ENCODE results near the gene PRR33.
"Not testable (repeated sequence)": the region's sequence is repeated elsewhere in the genome, so short reads cannot be mapped to it uniquely, and the experiment has no call there.

Gene PRR33

DNA sequence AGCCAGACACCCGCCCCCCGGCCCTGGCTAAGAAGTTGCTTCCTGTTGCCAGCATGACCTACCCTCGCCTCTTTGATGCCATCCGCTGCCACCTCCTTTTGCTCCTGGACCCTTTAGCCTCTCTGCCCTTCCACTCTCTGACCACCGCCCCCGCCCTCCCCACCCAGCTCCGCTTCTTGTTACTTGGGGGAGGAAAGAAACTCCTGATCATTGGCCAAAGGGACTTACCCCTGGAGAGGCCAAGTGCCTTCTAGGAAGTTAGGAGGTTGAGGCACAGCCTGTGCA is at the start of gene PRR33:
Gene PRR33 (minus strand): TSS at position 65 of the 285 bp plus-strand sequence. CDS start 1,311 bp downstream, outside the sequence.
- DNase-seq = no peak

DNA sequence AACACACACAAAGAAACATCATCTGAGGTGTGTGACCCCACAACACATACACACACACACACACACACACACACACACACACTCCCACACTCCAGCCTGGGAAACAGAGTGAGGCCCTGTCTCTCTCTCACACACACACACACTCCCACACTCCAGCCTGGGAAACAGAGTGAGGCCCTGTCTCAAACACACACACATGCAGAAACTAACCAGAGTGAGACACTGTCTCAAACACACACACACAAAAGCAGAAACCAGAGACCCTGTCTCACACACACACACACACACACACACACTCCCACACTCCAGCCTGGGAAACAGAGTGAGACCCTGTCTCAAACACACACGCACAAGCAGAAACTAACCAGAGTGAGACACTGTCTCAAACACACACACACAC is 48.1 kb upstream of the PRR33 start:
- DNase-seq = not testable (repeated sequence)

DNA sequence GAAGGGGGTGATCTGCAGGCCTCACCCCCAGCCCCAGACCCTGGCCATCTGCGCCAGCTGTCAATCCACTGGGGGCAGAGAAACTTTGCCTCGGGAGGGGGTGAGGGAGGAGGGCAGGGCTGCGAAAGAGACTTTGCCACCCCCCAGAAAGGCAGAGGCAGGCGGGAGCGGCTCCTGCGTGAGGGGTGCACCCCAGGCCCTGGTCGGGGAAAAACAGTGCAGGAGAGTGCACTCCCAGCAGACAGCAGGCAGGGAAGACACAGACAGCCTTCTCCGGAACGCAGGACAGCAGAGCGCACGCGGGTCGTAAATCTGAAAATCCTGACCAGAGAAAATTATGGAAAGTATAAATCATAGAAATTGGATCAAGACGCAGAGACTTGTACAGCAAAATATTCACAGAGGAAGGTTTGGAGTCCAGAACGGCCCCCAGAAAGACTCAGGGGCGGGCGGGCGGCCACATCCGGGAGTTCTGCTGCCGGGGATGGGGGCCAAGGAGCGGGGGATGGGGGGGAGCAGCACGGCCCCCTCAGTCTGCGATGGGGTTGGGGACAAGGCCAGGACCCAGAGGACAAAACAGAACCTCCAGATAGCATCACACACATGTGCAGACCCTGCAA is 47.4 kb upstream of the PRR33 start:
- DNase-seq = no peak

DNA sequence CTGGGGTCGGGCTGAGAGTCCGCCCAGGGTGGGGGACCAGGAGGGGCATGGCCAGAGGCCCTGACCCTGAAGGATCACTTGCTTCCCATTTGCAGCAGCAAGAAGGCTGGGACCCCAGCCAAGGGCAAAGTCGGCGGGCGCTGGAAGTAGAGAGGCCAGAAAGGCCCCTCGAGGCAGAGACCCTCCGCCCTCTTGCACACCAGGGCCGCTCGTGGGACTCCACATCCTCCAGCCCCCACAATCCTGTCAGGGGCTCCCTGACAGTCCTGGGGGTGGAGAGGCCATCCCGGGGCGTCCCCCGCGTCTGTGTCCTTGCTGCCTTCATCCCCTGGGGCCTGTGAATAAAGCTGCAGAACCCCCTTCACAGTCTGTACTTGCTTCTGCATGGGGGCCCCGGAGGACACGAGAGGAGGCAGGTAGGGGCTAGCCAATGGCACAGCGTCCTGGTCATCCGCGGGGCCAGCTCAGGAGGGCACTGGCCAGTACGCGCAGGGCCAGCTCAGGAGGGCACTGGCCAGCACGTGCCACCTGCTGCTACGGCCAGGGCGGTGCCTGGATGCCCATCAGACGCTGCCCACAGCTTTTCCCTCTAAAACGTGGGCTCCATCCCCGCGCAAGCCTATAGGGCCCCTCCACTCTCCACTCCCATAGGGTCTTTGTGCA is 46.8 kb upstream of the PRR33 start:
- DNase-seq = no peak

DNA sequence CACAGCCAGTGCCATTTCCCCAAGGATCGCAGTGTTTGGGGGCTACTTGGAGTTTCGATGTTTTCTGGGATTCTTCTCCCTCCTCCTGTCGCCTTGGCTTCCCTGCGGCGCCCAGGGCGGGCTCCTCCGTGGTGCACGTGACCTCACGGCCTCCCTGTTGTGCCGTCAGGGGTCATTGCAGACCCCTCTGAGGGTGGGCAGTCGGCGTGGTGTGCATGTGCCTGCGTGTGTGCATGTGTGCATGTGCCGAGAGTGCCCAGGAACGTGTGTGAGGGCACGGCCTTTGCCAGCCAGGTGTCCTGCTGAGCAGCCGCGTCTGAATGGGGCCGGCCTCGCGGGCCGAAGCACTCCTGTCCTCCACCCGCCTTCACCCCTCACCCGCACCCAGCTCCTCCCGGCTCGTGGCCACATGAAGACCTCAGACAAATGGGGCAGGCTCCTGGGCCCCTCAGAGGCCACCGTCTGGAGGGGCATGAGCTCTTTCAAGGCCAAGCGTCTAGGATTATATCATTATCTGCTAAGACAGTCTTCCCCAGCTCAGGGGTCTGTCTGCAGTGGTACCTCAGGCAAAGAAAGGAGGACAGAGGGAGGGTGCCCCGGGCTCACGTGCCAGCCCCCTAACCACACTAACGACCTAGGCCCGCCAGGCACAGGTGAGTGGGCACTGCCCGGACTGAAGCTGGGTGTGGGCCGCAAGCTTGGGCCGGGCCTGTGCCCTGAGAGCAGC is 46.1 kb upstream of the PRR33 start:
- DNase-seq = no peak

DNA sequence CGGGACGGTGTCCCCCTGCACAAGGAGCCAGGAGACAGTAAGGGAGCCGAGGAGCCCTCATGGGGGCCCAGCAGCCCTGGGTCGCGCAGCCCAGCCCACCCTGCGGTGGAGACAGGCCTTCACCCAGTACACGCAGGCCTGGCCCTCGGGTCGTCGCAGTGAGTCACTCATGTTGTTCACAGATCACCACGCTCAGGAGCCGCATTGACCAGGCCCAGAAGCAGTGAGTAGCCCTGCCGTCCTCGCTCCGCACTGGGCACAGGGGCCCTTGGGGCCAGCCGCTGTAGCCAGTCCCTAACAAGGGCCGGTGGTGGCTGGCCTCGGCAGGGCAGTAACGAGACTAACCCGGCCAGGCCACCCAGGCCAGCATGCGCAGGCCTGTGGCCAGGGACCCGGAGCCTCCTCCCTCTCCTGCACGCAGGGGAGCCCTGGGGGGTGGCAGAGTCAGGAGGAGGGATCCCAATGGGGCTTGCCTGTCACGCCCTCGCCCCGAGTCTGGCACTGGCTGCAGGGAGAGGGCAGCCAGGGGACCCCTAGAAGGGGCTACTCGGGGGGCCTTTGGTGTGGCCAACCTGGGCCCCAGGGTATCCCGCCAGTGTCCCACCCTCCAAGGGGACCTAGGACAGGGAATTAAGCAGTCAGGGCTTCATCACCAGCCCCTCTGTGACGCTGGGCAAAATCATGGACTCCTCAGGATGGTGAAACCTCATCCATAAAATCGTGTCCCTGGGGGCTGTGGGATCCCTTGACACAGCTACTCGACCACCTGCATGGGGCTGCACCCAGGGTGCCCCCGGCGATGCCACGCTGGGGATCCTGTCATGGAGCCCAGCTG is 45.3 kb upstream of the PRR33 start:
- DNase-seq = no peak

DNA sequence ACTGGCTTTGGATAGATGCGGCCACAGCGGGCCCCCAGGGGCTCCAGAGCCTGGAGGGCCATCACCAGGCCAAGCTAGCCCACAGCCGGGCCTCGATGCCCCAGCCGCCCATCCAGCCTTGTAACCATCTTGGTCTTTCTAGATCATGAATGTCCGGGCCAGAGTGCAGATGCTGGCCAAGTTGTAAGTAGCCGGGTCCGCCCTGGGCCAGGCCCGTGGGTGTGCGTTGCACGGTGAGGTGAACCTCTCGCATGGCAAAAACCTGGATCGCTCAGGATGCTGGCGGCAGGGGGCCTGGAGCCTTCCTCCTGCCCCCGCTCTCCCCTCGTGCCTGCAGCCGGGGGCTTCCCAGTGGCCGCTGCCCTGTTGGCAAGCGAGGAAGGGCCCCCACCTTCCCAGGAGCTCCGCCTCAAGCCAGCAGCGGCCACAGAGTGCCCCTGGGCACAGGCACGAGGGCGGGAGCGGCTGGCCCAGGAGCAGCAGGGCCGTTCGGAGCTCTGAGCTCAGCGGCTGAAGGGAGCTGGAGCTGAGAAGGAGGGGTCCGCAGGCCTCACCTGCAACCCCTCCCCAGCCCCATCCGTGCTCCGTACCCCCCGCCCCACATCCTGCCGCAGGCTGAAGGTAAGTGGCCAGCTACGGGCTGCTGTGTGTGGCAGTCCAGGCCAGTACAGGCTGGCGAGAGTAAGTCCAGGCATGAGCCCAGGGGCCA is 44.5 kb upstream of the PRR33 start:
- no peak for DNase-seq

DNA sequence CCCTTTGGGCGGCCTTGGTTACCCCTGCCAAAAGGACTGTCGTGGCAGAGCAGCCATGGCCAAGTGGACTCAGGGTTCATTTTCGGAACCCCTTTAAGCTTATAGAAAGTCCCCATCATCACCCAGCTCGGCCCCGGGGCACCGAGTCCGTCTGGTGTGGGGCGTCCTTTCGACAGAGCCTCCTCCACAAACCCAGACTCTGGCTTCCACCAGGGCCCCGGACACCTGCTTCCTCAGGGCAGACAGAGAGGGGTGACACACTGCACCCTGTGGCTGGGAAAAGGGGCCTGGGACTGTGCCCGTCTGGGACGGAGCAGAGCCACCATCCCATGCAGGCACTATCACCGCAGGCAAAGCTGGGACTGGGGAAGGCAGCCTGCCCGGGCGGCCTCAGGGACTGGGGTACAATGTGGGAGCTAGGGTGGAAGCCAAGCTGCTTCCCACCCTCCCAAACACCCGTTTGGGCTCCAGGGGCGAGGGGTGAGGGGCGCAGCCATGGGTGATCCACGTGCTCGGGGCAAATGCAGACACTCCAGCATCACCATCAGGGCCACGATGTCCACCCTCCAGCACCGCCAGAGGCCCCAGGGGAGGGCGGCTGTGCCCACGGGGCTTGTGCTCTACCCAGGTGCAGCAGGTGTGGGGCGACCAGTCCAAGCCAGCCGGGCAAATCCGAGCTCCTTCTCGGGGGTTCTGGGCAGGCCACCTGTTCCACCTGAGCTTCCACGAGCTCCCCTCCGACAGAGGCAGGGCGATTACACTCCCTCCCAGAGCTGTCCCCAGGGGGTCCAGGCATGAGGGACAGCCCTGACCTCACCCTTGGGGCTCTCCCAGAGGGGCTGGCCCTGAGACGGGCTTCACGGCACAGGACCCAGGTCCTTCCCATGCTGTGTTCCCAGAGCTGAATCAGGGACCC is 43.7 kb upstream of the PRR33 start:
- no peak for DNase-seq

DNA sequence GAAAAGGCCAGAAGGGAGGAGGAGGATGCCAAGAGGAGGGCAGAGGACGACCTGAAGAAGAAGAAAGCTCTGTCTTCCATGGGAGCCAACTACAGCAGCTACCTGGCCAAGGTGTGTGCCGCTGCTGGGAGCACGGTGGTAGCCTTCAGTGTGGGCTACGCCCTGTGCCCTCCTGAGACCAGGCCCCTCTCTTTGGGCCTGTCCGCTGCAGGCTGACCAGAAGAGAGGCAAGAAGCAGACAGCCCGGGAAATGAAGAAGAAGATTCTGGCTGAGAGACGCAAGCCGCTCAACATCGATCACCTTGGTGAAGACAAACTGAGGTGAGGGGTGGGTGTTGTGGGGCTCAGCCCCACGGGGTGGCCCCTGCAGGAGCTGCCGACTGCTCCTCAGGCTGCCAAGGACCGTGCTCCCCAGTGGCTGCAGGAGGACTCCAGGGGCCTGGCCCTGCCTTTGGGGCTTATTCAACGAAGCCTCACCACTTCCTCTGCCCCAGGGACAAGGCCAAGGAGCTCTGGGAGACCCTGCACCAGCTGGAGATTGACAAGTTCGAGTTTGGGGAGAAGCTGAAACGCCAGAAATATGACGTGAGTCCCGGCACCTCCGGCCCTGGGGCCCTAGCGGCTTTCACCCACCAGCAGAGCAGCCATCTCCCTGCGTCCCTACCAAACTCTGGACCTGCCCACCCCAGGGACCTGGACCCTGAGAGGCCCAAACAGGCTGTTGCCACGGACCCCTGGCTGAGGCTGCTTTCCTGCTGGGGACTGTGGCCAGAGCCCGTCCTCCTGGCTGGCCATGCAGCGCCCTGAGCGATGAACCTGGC is 42.9 kb upstream of the PRR33 start:
- DNase-seq = no peak

DNA sequence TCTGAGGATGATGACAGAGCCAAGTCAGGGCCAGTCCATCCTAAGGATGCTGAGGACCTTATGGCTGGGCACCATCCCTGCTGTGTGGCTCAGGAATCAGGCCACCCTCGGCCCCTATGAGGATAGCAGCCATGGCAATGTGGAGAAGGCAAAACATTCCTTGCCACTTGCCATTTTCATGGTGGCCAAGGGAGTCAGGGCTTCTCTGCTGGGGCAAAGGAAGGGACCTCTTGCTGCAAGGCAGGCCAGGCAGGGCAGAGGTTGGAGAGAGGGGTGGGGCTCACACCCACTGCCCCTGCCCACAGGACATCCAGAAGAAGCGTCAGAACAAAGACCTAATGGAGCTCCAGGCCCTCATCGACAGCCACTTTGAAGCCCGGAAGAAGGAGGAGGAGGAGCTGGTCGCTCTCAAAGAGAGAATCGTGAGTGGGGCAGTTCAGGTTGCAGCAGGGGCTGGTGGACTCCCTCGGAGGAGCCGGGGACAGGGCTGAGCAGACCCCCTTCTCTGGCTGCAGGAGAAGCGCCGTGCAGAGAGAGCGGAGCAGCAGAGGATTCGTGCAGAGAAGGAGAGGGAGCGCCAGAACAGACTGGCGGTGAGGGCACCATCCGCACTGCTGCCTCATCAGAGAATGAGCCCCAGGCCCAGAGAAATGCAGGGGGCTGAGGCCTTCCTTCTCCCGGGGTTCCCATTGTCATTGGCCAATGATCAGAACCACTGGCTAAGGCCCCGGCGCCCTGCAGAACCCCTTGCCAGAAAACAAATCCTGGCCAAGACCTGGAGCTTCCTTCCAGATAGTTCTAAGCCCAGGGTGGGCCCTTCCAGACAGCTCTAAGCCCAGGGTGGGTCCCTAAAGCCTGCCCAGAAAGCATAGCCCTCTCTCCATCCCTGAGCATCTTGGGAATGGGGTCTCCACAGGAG is 42.0 kb upstream of the PRR33 start:
- no peak for DNase-seq

DNA sequence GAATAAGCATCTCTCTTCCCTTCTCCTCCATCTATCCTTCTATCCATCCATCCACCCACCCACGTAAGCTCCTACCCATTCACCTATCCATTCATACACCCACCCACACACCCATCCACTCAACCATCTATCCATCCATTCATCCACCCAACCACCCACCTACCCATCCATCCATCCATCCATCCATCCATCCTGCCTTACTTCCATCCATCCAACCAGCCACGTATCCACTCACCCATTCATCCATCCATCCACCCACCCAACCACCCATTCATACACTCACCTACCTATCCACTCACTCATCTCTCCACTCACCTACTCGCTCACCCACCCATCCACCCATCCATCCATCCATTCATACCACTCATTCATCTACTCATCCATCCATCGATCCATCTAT is 41.0 kb upstream of the PRR33 start:
- DNase-seq = no peak

DNA sequence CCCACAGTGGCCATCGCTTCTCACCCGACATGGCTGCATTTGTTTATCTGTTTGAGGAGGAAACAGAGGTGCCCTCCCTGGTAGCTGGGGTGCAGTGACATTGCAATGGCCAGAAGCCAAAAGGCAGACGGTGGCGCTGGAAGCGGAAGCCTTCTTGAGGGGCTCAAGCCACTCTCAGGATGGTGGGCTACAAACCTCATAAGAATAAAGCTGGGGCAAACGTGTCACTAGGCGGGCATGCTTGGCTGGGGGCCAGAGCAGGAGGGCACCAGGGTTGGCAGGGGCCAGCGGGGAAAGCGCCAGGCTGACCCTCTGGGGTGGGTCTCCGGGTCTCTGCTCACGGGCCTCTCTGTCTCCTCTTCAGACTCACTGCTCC is 40.4 kb upstream of the PRR33 start:
- DNase-seq = no peak

DNA sequence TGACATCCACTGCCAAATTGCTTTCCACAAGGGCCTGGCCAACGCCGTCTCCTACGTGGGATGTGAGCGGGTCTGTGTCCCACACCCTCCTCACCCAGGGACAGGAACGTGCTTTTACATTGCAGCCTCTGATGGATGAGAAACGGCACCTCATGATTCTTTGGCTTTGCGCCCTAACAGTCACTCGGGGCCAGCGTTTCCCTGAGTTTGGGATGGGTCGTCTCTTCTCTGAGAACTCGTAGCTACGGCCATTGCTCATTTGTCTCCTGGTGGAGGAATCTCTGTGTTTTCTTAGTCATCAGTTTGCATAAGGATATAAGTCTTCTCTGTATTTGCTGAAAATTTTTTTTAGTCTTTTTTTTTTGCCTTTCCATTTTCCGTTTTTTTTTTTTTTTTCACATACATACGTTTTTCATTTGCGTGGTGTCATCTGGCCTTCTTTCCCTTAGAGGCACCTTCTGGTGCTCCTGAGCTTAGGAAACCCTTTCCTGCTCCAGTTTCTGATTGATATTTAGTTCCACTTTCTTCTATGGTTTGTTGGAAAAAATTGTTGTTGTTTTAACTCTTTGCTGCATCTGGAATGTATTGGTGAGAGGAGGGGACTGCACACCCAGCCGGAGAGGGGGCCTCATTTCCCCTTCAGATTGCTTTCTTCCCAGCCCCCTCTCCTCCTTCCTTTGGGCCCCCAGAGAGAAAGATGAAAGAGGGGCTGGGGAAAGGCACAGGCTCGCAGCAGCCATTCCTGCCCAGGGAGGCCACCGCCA is 39.8 kb upstream of the PRR33 start:
- no peak for DNase-seq

DNA sequence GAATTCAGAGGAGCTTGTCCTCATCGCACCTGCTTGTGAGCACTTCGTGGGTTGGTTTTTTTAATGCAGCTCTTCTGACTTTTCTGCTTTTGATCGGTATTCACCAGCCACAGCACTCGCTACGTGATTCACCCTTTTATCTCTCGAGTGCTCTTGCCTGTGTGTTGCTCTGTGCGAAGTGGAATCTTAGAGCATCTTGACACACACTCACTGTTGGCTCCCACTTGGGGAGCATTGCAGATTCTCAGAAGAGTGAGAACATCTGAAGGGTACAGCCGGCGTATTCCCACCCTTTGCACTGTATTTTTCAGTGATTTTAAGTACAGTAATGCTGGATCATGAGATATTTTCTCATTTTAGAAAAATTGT is 38.8 kb upstream of the PRR33 start:
- DNase-seq = no peak

DNA sequence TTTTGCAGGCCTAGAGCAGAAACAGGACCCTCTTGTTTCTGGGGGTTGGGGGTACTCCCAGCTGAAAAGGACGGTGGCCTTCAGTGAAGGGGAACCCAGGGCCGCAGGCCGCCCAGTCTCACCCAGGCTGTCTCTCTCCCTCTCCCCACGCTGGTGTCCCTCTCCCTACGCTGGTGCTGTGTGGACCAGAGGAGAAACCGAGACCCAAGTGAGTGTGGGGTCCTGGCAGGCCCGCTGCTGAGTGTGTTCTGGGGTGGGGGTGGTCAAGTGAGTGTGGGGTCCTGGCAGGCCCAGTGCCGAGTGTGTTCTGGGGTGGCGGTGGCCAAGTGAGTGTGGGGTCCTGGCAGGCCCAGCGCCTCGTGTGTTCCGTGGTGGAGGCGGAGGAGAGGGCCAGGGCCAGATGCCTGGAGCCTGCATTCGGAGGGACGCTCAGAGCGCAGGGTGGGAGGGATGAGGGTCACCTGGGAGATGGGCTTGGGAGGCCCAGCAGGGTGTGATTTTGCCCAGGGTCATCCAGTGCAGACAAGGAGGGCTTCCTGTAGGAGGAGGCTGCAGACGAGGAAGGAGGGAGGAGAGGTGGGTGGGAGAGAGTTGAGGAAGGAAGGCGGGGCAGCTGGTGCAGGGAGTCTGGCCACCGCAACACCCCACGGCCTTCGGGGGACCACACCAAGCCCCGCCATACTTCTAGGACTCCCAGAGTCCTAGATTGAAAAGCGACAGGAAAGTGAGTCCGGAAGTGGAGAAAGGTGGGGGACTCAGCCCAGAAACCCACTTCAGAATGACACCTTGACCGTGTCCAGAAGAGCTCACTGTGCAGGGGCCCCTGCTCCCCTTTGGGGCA is 38.1 kb upstream of the PRR33 start:
- no peak for DNase-seq

DNA sequence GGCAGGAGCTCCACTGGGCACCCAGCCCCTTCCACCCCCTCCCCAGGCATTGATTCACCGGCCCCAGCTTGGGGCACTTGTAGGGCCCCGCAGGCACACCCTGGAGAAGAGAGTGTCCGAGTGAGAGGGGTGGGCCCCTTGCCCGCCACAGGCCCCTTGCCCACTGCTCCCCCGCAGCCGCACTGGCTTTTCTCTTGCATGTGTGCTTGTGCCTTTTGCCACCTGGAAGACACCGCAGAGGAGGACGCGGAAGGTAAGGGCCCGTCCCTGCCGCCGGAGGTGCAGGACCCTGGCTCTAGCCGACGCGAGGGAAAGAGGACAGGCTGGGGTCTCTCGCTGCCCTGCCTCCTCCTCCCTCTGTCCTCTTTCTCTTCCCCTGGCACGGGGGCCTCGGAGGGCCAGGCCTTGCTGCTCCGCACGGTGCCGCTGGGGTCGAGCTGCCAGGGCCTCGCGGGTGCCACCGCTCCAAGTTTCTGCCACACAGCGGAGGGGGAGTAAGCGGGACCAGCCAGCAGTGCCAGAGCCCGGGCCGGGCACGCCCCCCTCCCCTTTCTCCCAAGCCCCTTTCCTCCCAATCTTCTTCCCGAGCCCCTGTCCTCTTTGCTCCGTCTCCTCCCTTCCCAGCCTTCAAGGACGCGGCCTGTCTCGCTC is 37.3 kb upstream of the PRR33 start:
- no peak for DNase-seq

DNA sequence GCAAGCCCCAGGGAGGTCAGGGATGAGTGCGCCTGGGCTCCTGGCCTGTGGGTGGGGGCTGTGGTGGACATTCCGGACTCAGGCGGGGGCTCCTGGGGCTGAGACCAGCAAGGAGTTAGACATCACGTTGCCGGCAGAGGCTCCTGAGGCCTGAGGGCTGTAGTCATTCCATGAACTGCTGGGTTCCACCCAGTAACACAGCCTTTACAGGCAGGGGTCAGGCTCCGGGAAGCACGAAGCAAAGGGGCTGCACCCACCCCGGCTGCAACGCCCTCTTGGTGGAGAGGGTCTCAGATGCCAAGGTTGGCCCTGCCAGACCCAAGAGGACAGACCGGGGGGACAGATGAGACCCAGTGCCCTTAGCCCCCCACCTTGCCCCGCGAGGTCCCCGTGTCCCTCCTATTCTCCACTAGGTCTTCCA is 36.8 kb upstream of the PRR33 start:
- no peak for DNase-seq

Data from NCI-H187 treated with DMSO at 0.1 percent for 48 hours (cell line).